ENCODE measurements around the gene DBET.
"Not testable (repeated sequence)": the region's sequence is repeated elsewhere in the genome, so short reads cannot be mapped to it uniquely, and the experiment has no call there.

The DBET gene

DNA sequence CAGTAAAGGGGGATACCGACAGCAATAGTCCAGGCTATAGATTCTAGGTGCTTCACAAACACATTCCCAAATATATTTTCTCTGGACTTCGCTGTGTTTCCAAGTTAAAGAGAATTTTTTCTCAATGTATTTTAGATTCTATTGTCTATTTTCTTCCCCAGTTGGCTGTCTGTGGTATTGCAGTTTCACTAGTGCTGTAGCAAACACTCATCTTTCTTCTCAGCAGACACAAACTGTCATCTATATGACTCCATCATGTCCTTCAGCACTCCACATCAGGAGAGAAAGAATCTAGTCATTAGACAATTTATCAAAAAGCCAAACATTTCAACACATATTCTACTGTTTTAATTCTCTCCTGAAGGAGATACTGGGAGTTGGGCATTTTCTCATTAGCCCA is at the start of gene DBET:
Gene DBET (plus strand): TSS at position 161 of the 400 bp plus-strand sequence.
- not testable (repeated sequence) for DNase-seq

DNA sequence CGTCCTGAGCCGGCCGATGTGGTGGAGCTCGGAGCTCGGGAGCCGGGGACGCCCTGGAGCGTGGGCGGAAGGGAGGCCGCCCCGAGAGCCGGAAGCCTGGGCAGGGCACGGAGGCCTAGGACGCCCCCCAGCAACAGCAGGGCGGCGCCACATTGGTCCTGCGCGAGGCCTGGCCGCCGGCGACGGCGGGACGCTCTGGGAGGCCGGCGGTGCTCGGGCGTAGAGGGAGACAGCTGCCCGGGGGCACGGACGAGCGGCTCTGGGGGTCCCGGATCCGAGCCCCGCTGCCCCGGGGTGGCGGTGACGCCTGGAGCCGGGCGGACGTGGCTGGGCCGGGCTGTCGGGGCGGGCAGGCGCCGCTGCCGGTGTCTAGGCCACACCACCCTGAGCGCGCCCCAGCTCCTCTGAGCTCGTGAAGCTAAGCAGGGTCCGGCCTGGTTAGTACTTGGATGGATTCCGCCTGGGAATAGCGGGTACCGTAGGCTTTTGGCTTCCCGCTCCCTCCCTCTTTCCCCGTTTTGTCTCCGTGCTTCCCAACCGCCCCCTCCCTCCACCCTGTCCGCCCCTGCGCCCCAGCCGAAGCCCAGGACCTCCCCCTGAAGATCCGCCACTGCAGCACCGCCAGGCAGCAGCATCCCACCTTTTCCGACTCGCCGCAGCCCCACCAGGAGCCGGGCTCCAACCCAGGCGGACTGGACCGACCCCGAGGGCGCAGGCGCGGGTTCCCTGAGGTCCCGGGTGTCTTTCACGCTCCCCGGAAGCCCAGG is 49.3 kb upstream of the DBET start:
- DNase-seq, result no peak

DNA sequence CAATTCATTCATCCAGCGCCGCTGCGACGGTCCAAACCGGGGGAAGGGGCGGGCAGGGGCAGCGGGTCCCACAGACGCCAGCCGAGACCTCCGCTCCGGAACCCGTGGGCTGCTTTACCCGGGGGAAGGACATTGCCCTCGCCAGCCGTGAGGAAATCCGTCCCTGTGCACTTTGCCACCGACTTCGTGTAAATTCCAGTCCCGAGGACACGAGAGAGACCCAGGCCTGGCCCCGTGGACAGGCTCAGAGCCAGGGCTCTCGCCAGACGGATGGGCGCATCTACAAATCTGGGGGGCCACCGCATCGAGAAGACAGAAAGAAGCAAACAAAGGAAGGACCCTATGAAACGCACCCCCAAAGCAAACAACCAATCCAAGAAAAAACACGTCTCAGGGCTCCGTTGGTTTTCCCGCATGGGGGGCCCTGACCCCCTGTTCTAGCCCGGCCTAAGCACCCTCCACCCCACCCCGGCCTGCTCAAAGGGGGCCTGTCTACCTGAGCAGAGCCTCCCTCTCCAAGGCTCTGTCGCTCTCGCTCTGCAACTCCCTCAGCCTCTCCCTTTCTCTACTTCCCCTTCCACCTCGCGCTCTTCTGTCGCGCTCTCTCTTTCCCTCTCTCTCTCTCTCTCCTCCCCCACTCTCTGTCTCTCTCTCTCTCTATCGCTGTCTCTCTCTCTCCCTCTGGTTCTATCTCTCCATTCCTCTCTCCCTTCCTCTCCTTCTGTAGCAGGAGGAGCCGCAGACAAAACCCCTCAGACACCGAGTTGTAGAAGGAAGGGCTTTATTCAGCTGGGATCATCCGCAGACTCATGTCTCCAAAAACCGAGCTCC is 48.5 kb upstream of the DBET start:
- no peak for DNase-seq

DNA sequence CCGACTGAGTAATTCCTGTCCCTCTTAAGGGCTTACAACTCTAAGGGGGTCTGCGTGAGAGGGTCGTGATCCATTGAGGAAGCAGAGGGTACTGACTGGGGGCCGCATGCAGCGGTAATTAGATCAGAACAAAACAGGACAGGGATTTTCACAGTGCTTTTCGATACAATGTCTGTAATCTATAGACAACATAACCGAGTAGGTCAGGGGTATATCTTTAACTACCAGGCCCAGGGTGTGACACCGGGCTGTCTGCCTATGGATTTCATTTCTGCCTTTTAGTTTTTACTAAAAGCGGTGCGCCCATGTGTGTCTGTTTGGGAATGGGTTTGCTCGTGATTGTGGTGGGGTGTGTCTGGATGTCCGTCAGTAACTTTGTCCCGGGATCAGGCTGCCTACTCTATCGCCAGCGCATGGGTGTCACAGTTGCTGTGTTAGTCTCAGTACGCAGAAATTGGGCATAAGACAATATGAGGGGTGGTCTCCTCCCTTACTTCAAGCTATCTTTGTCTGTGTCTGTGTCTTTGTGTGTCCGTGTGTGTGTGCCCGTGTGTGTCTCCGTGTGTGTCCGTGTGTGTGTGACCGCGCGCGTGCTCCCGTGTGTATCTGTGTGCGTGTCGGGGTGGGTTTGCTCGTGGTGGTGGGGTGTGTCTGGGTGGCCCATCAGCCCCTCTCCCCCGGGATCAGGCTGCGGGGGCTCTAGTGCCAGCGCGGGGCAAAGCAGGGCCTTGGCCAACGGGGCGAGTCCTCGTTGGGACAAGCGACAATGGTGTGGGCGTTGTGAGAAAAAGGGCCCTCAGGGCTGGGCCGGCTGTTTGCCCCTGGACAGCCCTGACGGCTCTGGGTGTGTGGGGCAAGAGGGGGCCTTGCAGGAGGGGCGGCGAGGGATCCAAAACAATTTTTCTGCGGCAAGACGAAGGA is 47.7 kb upstream of the DBET start:
- no peak for DNase-seq

DNA sequence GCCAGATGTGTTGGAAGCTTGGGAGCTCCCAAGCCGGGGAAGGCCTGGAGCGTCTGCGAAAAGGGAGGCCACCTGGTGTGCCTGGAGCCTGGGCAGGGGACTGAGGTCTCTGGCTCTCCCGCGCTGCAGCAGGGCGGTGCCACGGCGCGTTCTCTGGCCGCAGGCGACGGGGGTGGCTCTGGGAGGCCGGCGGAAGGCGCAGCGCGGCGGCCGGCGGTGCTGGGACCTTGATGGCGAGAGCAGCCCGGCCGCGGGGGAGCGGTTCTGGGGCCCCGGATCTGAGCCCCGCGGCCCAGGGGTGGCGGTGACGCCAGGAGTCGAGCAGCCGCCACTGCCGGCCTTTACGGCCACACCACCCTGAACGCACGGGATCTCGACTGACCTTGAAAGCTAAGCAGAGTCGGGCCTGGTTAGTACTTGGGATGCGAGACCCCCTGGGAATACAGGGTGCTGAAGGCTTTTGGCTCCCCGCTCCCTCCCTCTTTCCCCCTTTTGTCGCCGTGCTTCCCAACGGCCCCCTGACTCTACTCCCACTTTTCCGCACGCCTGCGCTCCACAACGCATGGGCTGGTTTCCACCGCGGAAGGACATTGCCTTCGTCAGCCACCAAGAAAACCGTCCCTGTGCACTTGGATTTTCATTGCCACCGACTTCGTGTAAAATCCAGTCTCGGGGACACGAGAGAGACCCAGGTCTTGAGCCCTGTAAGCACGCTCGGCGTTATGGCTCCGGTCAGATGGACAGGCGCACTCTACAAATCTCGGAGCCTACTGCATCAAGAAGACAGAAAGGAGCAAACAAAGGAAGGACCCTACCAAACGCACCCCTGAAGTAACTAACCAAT is 46.7 kb upstream of the DBET start:
- DNase-seq, result no peak

DNA sequence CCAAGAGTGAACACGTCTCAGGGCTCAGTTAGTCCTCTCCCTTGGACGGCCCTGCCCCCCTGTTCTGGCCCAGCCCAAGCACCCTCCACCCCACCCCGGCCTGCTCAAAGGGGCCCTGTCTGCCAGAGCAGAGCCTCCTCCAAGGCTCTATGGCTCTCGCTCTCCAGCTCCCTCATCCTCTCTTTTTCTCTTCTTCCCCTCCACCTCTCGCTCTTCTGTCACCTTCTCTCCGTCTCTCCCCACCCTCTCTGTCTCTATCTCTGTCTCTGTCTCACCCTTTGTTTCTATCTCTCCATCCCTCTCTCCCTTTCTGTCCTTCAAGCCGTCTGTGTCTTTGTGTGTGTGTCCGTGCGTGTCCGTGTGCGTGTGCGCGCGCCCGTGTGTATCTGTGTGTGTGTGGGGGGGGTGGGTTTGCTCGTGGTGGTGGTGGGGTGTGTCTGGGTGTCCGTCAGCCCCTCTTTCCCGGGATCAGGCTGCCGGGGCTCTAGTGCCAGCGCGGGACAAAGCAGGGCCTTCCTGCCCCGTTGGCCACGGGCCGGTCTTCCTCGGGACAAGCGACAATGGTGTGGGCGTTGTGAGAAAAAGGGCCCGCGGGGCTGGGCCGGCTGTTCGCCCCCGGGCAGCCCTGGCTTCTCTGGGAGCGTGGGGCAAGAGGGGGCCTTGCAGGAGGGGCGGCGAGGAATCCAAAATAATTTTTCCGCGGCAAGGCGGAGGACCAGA is 45.9 kb upstream of the DBET start:
- no peak for DNase-seq

DNA sequence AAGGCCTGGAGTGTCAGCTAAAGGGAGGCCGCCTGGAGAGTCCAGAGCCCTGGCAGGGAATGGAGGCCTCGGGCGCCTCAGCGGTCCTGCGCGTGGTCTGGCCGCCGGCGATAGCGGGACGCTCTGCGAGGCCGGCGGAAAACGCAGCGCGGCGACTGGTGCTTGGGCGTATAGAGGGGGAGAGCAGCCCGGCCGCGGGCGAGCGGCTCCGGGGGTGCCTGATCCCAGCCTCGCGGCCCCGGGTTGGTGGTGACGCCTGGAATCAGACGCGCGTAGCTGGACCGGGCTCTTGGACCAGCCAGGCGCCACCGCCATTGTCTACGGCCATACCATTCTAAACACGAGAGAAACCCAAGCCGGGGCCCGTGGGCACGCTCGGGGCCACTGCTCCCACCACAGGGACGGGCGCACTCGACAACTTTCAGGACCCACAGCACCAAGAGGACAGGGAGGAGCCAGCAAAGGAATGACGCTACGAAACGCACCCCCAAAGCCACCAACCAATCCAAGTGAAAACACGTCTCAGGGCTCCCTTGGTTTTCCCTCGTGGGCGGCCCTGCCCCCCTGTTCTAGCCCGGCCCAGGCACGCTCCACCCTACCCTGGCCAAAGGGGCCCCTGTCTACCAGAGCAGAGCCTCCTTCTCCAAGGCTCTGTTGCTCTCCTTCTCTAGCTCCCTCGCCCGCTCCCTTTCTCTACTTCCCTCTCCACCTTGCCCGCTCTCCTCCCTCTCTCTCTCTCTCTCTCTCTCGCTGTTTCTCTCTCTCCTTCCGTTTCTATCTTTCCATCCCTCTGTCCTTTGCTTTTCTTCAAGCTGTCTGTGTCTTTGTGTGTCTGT is 45.1 kb upstream of the DBET start:
- DNase-seq, result no peak

DNA sequence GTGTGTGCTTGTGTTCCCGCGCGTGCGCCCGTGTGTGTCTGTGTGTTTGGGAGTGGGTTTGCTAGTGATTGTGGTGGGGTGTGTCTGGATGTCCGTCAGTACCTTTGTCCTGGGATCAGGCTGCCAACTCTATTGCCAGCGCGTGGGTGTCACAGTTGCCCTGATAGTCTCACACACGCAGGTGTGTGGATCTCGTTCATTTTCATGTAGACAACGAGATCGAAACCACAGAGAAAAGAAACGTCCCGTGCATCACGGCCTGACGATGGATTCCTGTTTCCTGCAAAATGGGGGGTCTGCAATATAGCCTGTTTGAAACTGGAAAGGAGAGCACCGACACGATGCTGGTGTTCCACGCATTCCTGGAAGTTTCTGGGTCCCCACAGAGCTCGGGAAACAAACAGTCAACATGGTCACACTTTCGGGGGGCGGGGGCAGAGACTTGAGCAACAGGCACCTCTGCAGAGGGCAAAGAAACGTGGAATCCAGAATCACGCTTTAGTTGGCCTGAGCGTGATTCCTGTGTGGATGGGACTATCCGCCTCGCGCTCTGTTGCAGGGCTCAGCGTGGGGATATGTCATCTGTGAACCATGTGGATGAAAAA is 44.3 kb upstream of the DBET start:
- not testable (repeated sequence) for DNase-seq

DNA sequence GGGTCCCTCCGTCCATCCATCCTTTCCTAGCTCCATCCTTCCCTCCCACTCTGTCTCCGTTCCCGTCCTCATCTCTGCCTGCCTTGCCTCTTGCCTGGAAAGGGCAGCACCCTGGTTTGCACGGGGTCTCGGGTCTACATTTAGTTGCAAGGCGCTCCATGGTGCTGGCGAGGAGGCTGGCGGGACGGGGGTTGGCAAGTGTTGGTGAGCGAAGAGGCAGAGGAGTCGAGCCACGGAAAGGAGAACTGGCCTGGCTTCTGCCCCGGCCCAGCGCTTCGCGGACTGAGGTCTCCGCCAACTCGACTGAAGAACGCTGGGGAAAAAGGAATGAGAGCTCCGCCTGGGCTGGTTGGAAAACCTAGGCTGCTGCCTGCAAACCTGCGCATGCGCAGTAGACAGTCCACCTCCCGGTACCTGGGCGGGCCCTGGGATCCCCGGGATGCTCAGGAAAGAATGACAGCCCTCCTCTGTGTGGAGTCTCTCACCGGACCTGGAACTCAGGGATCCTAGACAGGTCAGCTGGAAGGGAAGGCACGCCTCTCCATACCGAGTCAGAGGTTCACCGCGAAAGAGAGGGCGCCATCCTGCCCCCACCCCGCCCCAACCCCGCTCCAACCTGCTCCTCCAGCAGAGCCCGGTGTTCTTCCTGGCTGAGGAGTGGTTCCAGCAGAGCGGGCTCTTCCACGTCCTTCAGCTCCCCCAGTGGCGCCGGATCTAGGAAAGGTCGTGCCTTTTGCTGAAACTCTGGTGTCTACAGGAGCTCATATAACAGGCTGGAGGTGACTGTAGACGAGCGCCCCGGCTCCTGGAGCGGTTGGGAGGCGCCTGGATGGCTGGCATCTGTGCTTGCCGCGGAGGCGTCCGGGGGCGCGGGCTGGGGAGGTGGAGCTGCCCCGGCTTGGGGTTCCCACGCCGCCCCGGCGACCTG is 43.2 kb upstream of the DBET start:
- no peak for DNase-seq

DNA sequence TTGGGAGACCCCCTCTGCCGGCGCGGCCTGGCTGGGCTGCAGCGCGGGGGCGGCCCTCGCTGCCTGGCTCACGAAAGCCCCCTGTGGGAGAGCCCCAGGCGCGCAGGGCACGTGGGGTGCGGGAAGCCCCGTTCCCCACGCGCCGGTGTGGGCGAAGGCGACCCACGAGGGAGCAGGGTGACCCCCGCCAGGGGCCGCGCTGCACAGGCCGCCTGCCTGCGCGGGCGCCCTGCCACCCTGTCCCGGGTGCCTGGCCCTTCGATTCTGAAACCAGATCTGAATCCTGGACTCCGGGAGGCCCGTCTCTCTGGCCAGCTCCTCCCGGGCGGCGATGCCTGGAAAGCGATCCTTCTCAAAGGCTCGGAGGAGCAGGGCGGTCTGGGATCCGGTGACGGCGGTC is 42.3 kb upstream of the DBET start:
- DNase-seq, result not testable (repeated sequence)

DNA sequence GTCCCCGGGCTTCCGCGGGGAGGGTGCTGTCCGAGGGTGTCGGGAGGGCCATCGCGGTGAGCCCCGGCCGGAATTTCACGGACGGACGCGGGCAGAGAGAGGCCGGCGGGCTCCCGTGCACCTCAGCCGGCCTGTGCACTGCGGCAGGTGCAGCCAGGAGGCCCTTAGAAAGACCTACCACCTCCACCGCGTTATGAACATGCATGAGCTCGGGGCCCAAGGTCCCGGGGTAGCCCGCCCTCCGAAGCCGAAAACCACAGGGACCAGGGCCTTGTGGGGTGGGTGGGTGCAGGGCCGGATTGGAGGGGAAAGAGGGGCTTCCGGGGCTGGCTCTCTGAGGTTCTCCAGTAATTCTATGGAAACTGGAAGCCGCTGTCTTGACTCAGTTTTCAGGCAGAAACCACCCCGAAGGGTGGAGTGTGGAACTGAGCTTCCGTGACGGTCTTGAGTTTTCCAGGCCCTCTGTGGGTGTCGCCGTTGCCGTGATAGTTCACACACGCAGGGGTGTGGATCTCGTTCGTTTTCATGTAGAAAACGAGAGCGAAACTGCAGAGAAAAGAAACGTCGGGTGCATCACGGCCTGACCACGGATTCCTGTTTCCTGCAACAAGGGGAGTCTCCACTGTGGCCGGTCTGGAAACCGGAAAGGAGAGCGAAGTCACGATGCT is 41.6 kb upstream of the DBET start:
- DNase-seq, result not testable (repeated sequence)

DNA sequence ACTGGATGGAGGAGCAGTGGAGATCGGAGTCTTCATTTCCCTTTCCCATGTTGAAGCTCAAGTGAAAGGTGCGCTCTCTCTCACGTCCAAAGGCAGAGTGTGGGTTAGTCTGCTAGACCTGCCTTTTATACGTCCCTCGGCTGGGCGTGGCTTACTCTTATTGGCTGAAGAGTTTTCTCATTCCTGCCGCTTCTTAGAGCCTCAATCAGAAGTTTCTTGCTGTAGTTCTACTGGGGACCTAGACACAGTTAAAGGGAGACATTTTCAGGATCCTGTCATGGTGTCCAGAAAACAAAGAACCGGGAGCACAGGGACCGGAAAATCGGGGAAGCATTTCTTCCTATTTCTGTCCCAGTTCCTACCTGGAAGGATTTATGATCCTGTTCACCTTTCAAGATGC is 37.1 kb upstream of the DBET start, which contains the start of gene FRG2:
Gene FRG2 (minus strand): TSS at position 101 of the 400 bp plus-strand sequence. CDS start 52 bp downstream, at position 49.
- not testable (repeated sequence) for DNase-seq

DNA sequence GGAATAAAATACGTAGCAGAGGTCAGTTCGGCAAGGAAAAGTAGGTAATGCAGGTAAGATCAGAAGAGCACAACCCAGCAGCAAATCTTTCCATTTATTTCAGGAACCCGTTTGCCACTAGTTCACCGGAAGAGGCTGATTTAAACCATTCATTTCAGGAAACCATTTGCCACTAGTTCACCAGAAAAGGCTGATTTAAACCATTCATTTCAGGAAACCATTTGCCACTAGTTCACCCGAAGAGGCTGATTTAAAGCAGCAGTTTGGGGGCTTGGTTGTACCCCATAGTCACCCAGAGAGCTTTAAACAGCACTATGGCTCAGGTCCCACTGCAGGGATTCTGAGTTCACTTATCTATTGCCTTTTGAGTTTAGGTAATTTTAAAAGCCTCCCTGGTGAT is 33.0 kb upstream of the DBET start:
- DNase-seq, result not testable (repeated sequence)

DNA sequence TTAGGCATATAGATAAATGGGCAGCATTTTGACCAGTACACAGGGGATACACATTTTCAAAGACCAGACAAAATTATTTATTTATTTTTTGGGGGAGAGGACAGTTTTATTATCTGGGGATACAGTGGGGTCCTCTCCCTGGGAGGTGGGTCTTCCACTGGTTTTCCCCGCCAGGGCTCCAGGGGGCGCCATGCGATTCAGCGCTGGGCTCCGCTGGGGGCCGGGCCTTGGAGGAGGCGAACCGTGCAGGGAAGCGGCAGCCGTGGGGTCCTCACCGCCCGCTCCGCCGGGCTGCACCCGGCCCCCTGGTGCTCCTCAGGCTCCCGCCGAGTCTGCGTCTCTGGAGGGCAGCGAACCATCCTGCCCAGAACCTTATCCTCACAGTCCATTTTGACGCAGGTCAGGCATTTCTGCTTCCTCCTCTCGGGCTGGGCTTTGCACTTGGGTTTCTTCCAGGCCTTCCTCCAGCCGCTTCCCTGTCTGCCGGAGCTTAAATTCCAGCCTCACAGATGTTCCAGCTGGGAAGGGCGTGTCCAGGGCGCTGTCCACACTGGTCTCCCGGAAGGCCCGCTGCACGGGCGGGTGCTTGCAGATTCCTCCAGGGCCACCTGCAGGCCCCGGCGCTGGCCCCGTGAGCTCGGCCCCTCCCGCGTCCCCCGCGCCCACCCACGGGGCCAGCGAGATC is 26.5 kb upstream of the DBET start:
- not testable (repeated sequence) for DNase-seq

DNA sequence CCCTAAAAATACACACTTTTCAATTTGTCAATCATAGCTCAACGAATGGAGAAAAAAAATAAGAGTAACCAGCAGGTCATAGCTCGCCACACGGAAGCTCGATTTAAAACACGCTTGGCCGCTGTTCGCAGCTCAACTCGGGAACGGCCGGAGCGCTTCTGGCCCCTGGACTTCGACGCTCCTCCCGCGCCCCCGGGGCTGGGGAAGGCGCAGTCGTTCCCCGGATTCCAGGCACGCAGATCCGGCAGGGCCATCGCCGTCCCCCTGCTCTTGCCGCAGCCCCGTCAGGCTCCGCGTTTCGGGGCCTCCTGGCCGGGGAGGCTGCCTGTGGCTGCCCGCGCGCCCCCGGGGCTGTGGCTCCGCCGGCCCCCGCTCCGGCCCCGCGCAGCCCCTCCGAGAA is 23.4 kb upstream of the DBET start:
- DNase-seq, result not testable (repeated sequence)

DNA sequence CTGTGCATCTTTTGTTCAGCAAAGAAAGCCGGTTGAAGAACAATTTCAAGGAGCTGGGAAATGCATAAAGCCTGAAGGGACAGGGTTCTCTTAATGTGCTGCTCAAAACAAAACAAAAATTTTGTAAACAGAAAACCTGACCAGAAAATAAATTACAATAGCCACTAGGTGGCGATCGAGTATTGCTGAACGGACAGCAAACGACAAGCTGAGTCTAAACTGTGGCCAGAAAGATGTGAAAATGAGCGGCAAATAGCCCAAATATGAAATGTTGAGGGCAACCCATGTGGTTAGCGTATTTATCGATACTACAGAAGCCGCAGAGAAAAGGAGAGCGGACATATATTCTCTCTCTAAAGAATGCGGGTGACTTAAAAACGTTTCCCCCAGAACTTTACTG is 16.7 kb upstream of the DBET start:
- not testable (repeated sequence) for DNase-seq
